ENCODE measurements around the gene CDT1.
"Not testable (repeated sequence)": the region's sequence is repeated elsewhere in the genome, so short reads cannot be mapped to it uniquely, and the experiment has no call there.

The CDT1 gene

DNA sequence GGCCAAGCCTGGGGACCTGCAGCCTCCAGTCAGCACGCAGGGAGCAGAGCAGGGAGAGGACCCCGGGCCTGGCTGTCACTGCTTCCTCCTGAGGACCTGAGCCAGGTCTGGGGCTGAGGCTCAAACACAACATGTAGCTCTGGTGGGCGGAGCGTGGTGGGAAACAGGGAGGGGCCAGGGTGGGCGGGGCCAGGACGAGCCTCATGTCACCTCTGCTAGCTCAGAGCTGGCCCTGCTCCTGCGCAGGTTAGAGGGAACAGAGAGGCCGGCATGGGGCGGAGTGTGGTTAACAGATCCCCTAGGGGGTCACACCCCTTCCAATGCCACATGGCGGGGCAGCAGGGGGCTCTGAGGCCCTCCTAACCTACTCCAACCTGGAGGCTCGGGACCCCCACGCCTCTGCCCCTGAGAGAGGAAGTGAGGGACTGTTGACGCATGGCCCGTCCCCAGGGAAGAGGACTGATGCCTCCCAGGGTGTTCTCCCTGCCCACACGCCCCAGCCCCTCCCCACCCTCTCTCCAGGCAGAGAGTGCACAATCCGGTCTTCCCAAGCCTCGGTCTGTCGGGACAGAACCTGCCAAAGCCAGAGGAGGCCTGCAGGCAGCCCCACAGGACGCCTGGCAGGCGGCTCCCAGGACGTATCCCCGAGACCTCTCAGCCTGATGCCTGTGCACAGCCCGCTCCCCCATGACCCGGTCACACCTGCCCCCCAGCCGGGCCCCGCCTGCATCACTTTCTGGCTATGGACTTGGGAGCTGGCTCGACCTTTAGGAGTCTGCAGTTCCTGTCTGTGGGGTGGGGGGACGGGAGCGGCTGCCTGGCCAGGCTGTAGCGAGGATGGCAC, 33.8 kb upstream of the CDT1 start:
- DNase-seq, result peak; percentile 18 to 48

GRCh38 chr16:88770461-88771293, 32.9 kb upstream of the CDT1 start:
- peak; percentile 30 to 61 for DNase-seq

DNA sequence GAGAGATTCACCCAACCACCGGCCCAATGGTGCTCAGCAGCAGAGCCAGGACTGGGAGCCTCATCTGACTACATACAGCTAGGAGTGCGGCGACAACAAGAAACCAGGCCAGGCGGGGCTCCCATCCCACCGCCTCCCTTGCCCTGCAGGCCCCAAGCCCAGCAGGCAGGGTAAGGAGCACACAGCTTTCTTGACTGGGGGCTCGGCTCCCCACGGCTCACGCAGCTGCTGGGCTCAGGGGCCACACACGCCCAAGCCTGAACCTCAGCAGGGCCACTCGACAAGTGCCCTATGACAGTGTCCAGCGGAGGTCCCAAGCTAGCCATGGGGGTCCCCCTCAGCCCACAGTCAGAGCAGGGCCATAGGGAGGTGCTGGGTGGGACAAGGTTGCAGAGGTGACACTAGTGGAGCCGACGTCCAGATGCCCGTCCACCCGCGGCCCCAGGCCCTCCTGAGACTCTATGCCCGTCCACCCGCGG, 32.3 kb upstream of the CDT1 start:
- no peak for DNase-seq

DNA sequence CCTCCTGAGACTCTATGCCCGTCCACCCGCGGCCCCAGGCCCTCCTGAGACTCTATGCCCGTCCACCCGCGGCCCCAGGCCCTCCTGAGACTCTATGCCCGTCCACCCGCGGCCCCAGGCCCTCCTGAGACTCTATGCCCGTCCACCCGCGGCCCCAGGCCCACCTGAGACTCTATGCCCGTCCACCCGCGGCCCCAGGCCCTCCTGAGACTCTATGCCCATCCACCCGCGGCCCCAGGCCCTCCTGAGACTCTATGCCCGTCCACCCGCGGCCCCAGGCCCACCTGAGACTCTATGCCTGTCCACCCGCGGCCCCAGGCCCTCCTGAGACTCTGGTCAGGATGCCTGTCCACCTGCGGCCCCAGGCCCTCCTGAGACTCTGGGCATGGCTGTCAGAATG, 31.8 kb upstream of the CDT1 start:
- DNase-seq, result not testable (repeated sequence)

DNA sequence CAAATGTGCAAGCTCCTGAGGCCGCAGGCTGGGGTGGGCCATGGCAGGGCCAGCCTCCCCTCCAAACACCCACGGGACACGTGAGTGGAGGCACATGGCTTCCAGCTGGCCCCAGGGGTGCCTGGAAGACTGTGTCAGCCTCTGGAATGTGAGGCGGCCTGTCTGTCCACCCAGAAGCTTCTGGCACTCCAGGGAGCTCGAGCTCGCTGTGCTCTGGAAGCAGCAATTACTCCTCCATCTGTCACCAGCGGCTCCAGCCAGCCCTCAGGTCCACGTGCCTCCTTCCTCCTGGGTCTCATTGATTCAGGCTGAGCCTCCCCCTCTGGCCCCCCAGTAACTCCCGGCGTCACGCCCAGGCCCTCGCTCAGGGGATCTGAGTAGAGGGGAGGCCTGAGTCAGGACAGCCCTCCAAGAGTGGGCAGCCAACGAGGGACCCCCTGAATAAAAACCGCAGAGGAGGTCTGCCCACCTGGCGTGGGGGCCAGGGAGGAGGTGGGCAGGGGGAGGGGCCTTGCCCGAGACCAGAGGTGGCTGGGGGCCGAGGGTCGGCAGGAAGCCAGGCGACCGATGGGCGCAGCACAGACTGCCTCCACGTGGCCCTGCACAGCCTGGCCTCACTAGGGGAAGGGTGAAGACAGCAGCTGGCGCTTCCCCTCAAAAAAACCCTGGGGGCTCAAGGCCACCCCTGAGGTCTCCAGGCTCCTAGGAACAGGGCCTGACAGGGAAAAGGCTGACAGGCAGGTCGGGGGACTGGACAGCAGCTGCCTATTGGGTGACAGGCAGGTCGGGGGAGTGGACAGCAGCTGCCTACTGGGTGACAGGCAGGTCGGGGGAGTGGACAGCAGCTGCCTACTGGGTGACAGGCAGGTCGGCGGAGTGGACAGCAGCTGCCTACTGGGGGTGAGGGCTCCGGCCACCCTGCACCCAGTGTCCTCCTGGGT, 30.4 kb upstream of the CDT1 start:
- no peak for DNase-seq

- peak in 1 of 2 donors; percentile 52 for DNase-seq
Observed at GRCh38 chr16:88773812-88774291, 29.7 kb upstream of the CDT1 start.

DNA sequence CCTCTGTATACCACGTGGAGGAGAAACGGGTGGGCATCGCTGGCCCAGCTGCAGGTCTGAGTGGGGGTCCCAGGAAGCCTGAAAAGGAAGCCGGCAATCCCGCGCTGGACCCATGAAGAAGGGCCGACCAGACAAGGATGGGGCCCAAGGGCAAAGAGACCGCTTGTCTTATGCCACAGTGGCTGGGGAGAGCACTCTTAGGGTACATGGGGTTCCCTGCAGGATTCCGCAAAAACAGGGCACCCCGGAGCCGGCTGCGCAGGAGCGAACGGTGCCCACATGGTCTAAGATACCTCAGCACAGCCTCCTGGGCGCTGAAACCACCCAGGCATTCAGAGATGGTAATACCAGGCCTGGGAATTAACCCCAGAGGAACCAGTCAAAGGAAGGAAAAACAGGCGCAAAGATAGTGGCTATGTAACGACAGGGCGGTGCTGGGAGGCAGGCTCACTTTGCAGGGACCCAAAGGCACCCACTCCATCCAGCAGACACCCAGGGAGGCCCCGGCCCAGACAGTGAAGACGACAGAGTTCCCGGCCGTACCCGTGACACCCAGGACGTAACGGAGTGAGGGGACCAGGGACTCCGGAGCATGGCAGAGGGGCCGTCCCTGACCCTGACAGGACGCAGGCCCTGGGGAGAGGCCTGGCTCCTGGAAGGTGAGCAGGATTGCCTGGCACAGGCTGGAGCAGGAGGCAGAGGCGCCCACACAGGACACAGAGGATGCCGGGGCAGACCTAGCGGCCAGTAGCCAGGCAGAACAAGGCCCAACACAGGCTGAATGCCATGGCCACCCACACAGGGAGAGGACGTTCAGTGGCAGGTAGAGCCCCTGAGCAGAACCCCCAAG, 28.8 kb upstream of the CDT1 start:
- no peak for DNase-seq

DNA sequence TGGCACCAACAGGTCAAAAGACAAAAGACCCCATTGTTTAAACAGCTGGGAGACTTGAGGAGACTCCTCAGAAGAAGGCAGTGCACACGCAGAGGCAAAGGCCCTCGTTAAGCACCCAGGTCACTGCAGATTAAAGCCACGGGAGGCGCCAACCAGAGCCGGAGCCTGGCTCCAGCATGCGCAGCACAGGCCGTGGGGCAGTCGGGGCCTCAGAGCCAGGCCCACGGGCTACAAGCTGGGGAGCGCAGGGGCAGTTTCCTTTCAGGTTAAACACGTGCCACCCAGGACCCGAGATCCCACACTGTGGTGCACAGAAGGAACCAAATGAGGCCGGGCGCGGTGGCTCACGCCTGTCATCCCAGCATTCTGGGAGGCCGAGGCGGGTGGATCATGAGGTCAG, 27.8 kb upstream of the CDT1 start:
- DNase-seq, result no peak

DNA sequence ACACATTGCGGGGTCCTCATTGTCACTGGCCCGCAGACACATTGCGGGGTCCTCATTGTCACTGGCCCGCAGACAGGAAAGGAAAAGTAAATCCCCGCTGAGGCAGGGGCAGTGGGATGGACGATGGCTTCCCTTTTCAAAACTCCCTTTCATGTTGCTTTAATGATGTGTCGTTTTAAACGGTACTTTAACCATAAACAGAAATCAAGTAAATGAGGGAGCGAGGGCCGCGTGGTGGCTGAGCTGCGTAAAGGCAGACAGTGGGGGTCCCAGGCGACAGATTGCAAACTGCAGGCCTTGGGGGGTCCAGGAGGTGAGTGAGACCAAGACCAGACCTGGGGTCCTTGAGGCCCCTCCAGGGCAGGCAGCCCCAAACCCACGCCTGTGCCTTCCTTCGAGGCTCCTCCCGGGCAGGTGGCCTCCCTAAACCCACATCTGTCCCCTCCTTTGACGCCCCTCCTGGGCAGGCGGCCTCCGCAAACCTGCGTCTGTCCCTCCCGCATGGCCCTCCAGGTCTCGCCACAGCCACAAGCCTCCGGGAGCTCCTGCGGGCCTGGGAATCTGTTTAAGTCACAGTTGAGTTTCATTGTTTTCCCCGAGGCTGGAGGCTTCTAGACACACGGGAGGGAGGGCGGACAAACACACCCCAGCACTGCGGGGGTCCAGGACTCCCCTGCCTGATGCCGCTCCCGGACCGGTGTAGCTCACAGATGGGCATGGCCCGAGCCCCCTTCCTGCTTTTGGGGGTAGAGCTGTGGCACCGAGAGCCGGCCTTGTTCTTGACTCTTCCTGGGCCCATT, 25.9 kb upstream of the CDT1 start:
- no peak for DNase-seq

GRCh38 chr16:88778271-88778525, 25.4 kb upstream of the CDT1 start:
- DNase-seq, result no peak

DNA sequence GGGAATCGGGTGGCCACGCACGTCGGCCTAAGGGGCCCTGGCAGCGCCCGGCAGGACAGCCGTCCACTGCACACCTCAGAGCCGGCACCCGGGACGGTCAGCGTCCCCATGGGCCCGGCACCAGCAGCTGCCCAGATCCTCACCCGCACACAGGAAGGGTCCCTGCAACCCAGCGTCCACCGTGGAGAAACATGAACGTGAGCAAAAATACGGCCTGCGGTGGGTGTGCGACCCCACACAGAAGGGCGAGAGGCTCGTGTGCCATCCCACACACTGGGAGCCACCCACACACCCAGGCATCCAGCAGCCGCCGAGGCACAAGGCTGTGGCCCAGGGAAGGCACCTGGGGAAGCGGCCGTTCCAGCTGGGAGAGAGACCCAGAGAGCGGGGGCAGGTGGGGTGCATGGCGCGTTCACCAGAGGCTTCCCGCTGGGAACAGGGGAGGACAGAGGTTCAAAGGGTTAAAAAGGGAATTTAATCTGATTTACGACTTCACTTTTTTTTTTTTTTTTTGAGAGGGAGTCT, 25.0 kb upstream of the CDT1 start:
- DNase-seq, result no peak

DNA sequence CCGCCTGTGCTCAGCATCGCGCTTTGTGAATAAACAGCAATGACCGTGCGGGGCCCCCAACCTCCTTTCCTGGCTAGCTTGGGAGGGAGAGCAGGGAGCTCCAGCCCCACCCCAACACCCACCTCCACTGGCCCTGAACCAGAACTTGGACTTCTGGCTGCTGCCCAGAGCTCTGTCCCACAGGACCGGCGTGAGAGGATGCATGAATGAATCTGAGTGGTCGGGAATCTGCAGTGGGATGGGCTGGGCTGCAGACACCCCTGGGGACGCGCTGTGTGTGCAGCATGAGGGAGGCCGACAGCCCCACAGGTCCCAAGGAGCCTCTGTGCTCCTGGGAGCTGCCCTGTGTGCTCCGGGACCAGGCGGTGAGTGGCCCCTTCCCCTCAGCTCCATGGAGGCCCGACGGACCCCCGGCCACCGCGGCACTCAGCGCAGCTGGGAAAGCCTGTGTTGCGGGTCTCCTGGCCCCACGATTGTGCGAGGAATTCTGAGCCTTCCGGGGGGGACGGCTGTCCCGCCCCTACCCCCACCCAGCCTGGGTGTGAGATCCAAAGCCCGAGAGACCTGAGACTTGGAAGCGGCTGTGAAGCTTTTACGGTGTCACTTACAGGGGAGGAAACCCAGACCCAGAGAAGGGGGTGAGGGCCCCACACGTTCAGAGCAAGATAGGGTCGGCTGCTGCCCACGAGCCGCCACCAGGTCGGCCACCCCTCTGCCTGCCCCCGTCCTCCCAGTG, 24.0 kb upstream of the CDT1 start:
- no peak for DNase-seq

GRCh38 chr16:88780142-88781062, 23.2 kb upstream of the CDT1 start:
- no peak for DNase-seq

GRCh38 chr16:88781140-88782077, 22.2 kb upstream of the CDT1 start:
- DNase-seq, result peak; percentile 74

DNA sequence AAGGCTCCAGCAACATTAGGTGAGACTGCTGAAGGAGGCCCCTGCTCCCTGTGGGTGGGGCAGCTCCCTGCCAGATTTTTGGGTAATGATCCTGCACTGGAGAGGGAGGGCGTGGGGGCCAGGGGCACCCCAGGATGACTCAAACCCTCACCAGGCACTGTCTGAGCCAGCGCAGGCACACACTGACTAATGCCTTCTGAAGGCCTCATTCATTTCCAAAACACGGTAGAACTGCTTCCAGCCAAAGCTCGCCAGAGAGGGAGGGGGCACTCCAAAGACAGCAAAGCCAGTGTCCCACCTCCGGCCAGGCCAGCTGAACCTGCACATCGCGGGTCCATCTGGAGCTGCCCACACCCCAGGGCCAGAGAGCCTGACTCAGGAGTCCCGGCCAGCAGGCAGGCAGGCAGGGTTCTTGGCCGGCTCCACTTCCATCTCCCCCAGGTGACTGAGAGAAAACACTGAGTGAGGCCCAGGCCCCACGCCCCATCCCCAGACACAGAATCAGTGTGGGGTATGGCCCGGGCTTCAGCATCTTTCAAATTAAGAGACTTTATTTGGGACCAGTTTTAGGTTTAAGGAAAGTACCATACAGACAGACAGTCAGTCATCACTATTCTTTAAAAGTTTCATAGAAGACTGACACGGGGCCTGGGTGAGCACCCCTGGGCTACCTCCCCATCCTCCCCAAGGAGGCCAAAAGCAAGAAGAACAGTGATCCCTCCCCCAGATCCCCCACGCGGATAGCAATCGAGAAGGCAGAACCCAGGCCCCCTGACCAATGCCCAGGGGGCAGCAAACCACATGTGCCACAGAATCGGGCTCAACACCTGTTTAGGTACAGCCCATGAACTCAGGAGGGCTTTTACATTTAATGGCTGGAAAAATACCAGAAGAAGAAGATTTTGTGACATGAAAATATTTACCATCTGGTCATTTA, 20.9 kb upstream of the CDT1 start:
- DNase-seq, result peak; percentile 17 to 37

DNA sequence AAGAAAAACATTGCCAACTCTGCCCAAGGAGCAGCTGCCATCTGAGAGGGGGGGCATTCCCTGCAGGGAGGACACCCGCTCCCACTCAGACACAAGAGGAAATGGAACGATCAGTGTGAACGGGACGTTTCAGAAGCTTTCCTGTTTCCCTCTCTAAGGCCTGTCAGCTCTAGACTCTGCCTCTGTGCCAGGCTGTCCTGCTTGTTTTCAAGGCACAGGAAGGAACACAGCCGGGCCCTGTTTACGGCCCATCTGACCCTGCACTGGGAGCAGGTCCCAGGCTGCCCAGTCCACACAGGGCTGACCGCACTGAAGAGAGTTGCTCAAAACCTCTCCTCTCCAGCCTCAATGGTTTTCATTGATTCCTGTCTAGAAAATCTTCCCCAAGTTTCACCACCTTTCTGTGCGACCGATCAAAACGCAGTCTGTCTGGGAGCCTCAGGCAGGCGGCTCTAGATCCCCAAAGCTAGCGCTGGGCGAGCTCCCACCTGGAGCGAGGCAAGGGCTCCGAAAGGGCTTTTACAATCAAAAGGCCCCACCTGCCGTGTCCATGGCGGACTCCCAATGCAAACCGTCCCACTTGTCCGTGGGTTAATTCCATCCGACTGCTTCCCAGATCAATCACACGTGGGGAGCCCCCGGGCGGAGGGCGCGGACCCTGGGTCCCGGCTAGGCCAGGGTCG, 20.1 kb upstream of the CDT1 start:
- DNase-seq, result peak in 1 of 2 donors; percentile 12
